ENCODE results near the gene FKBP1B. TPM values are rescaled to one million over a fixed set of nuclear protein-coding genes. Genes with fewer than 3 reads are reported as not detected.
"Not testable (repeated sequence)": the region's sequence is repeated elsewhere in the genome, so short reads cannot be mapped to it uniquely, and the experiment has no call there.

Gene FKBP1B
- total RNA-seq, 4 donors from 2014 or later = 6.7 to 16.3 (median 10.9) TPM

DNA sequence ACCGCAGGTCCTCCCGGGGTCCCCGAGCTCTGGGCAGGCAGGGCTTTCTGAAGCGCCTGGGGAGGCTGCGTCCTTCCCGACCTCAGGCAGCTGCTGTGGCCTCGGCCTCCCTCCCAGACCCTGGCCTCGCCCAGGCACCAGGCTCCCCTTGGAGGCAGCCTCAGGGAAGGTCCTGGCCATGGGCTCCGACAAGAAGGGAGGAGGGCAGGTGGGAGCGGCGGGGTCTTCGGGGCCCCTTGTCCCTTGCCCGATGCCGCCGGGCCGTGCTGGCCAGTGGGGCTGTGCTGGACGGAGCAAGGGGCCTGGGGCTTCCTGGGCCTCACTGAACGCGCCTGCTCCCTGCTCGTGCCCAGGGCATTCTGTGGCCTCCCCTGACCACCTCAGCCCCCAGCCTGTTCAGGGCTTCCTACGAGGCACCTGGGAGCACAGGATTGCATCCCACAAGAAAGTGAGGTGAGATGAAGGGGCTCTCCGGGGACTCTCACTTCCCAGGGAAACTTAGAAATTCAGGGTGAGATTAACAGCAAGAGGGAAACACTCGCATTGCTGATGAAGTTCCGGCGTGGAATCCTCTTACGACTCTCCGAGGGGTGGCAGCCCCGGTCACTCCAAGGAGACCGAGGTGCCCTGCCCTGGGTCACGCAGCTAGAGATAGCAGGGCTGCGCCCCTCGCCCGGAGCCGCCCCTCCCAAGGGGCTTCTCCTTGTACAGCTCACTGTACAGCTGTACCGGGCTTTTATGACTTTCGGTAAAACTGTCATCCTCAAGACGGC, 38.9 kb upstream of the FKBP1B start:
- Histone ChIP-seq H3K9me3 (no peaks in the 10 kb centered on the region), H3K4me3 (peak overlapping the region in 3 of 4 donors; percentile 22 to 59 (median 49)), H3K36me3 (no peaks in the 10 kb centered on the region), H3K27me3 (peaks cover 0 to 16% of the 10 kb centered on the region in 2 donors), H3K4me1 (peaks cover 0 to 11% (median 6%) of the 10 kb centered on the region in 4 donors), H3K27ac (no peak overlapping the region)
- no peak for DNase-seq
- TF ChIP-seq CTCF (IDR thresholded peaks at IDR 0.05) (no peak), POLR2A (IDR thresholded peaks at IDR 0.05) (no peak)

DNA sequence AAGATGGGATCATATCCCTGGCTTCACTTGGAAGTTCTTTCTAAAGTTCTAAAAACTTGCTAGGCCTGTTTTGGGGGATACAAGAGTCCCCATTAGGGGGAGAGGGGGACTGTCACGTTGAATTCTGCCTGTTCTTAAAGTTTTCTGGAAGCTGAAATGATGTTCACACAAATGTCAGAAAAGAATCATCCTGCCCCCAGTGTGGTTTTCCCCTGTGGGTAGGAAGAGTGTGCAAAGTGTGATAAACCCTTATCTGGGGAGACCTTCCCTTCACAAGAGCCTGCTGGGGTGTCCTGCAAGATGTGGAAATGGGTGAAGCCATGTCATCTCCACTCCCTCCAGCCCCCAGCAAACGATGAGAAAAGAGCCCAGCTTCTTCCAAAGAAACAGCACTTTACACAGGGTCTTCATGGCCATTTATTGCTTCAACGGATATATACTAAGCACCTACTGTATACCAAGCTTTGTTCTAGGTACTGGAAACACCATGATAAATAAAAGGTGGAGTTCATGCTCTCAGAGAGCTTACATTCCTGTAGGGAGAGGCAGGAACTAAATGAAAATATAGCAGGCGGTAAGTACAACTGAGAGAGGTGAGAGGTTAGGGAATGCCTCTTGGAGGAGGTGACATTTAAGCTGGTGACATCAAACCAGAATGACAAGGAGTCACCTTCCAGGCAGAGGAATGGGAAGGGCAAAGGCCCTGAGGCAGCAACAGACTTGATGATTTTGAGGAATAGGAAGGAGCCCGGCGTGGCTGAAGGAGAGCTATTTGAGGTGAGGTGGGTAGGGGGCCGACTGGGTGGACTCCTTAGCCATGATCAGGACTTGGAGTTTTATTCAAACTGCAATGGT, 38.1 kb upstream of the FKBP1B start:
- Histone ChIP-seq H3K4me3 (no peak overlapping the region), H3K27ac (no peak overlapping the region), H3K4me1 (peaks cover 0 to 11% (median 6%) of the 10 kb centered on the region in 4 donors), H3K9me3 (no peaks in the 10 kb centered on the region), H3K36me3 (no peaks in the 10 kb centered on the region), H3K27me3 (peaks cover 0 to 16% of the 10 kb centered on the region in 2 donors)
- TF ChIP-seq POLR2A (IDR thresholded peaks at IDR 0.05) = no peak
- no peak for TF ChIP-seq CTCF (IDR thresholded peaks at IDR 0.05)
- DNase-seq = no peak

- H3K4me3 ChIP-seq = no peak overlapping the region
- no peak for DNase-seq
These were observed 36.9 kb upstream of the FKBP1B start for GRCh38 chr2:24012521-24013188.

GRCh38 chr2:24014902-24015301, 34.6 kb upstream of the FKBP1B start:
- H3K27ac ChIP-seq, H3K36me3 ChIP-seq, H3K9me3 ChIP-seq, H3K4me1 ChIP-seq, DNase-seq, H3K27me3 ChIP-seq, H3K4me3 ChIP-seq: not testable (repeated sequence)

More at GRCh38 chr2:24012521-24013188, 36.9 kb upstream of the FKBP1B start:
- Histone ChIP-seq H3K4me1 (peaks cover 0 to 11% (median 6%) of the 10 kb centered on the region in 4 donors), H3K27ac (no peak overlapping the region), H3K36me3 (no peaks in the 10 kb centered on the region), H3K9me3 (no peaks in the 10 kb centered on the region), H3K27me3 (peaks cover 0 to 16% of the 10 kb centered on the region in 2 donors)
- TF ChIP-seq POLR2A (IDR thresholded peaks at IDR 0.05) (no peak), CTCF (IDR thresholded peaks at IDR 0.05) (no peak)

- DNase-seq = no peak
- no peaks in the 10 kb centered on the region for H3K27me3 ChIP-seq
- H3K4me3 ChIP-seq = no peak overlapping the region
- H3K27ac ChIP-seq = no peak overlapping the region
- no peaks in the 10 kb centered on the region for H3K36me3 ChIP-seq
- no peak for TF ChIP-seq POLR2A (IDR thresholded peaks at IDR 0.05)
- no peak for TF ChIP-seq CTCF (IDR thresholded peaks at IDR 0.05)
- no peaks in the 10 kb centered on the region for H3K4me1 ChIP-seq
- no peaks in the 10 kb centered on the region for H3K9me3 ChIP-seq
These were observed 33.8 kb upstream of the FKBP1B start for GRCh38 chr2:24015562-24016375.
